ENCODE measurements around the gene CCDC197. TPM values are rescaled to one million over a fixed set of nuclear protein-coding genes. Genes with fewer than 3 reads are reported as not detected.

The CCDC197 gene
- total and polyA plus RNA-seq, 2 of the 4 experiments (the other 2 are of a cell fraction), result not detected

GRCh38 chr14:94056579-94057308, 59.6 kb downstream of the CCDC197 start:
- Histone ChIP-seq H2AK5ac (ENCODE audit: low read depth, low read length) (no peak overlapping the region), H3K14ac (replicated peaks; ENCODE audit: low read depth, low read length) (no peak overlapping the region), H3K4me1 (ENCODE audit: control insufficient read depth, insufficient read depth, low read length) (no peaks in the 10 kb centered on the region), H3K36me3 (ENCODE audit: control insufficient read depth, insufficient read depth, low read length) (peaks cover 74% of the 10 kb centered on the region), H2AFZ (replicated peaks; ENCODE audit: low read length, poor library complexity) (no peak overlapping the region), H4K5ac (ENCODE audit: low read depth, low read length) (no peak overlapping the region), H2BK120ac (ENCODE audit: low read depth, low read length) (no peak overlapping the region), H3K9me3 (ENCODE audit: control insufficient read depth, insufficient read depth, low read length) (no peaks in the 10 kb centered on the region), H3K79me1 (ENCODE audit: low read depth in 1 of 2, low read length in 2 of 2) (peaks cover 29 to 44% of the 10 kb centered on the region in 2 experiments), H2BK20ac (ENCODE audit: low read depth, low read length) (no peak overlapping the region), H3K4me3 (ENCODE audit: insufficient read depth, low read depth, low read length) (no peak overlapping the region), H3K56ac (ENCODE audit: extremely low read depth, insufficient read depth, low read length) (no peak overlapping the region), H3K4me2 (ENCODE audit: low read depth, low read length) (no peak overlapping the region), H3K9me1 (ENCODE audit: insufficient read depth, low read length) (no peaks in the 10 kb centered on the region; the same call in 1 of the 2 replicates), H3K18ac (ENCODE audit: low read depth, low read length) (no peak overlapping the region), H3K9ac (ENCODE audit: low read depth, low read length) (no peak overlapping the region), H4K8ac (ENCODE audit: low read depth in 2 of 2, low read length in 2 of 2) (no peak overlapping the region), H2BK15ac (ENCODE audit: low read depth, low read length) (no peak overlapping the region), H2AK9ac (replicated peaks; ENCODE audit: low read depth, low read length, poor library complexity) (no peak overlapping the region), H3K27ac (ENCODE audit: insufficient read depth, low read length) (no peak overlapping the region), H2BK5ac (ENCODE audit: low read depth, low read length, poor library complexity, severe bottlenecking) (no peak overlapping the region), H4K20me1 (ENCODE audit: insufficient read depth, low read length) (no peaks in the 10 kb centered on the region; the same call in 1 of the 2 replicates), H4K91ac (ENCODE audit: insufficient read depth, low read depth, low read length) (no peak overlapping the region), H3K23ac (ENCODE audit: low read depth, low read length) (no peak overlapping the region), H3K4ac (ENCODE audit: low read depth, low read length) (no peak overlapping the region), H3K27me3 (ENCODE audit: control insufficient read depth, insufficient read depth, low read length) (no peaks in the 10 kb centered on the region)
- TF ChIP-seq NFE2L2 (IDR thresholded peaks at IDR 0.05; ENCODE audit: low read depth, low read length) (no peak), RFX5 (IDR thresholded peaks at IDR 0.05; ENCODE audit: low read depth, low read length) (no peak), CEBPB (IDR thresholded peaks at IDR 0.05; ENCODE audit: low read depth, low read length) (no peak), MXI1 (IDR thresholded peaks at IDR 0.05; ENCODE audit: borderline replicate concordance, low read depth, low read length) (no peak), POLR2A (IDR thresholded peaks at IDR 0.05; ENCODE audit: low read depth, low read length) (no peak), CHD1 (IDR thresholded peaks at IDR 0.05; ENCODE audit: low read depth, low read length) (no peak), MAZ (IDR thresholded peaks at IDR 0.05; ENCODE audit: borderline replicate concordance, low read depth, low read length) (no peak), USF2 (IDR thresholded peaks at IDR 0.05; ENCODE audit: low read depth, low read length) (no peak), ELK1 (IDR thresholded peaks at IDR 0.05; ENCODE audit: borderline replicate concordance, low read depth, low read length) (no peak)
- dilution Hi-C loops (cut with HindIII; ENCODE audit: low sequenced_read_pairs, unreplicated experiment) (no loop called here), intact Hi-C loops (cut with micrococcal nuclease) (no loop called here), in situ Hi-C loops (cut with MboI; ENCODE audit: low sequenced_read_pairs) (no loop called here)
- 94% methylated on average over 3 of the region's 6 CpGs; no CpG with 5 or more reads in 1 of the 2 experiments for WGBS, 2 experiments (ENCODE audit: extremely low coverage in 2 of 2, insufficient read length in 1 of 2)
- ChIA-PET CTCF (interaction anchor here (0.8 to 1.4 kb wide), 3 partner anchors 9 to 80 kb away, joined by 3 to 4 read pairs (median 4); no protein-coding TSS in a partner anchor), POLR2A (ENCODE audit: unreplicated experiment) (no interaction called here)
- DNase-seq (no peak), ATAC-seq (ENCODE audit: low read depth) (no peak)
- no TSS peak for BruUV-seq (replicated peaks)

All from IMR-90 (cell line).